Activated CD4-positive, alpha-beta T cell treated with anti-CD3 and anti-CD28 coated beads, Interleukin-2, Interleukin-4, amounts not matched to agents 100 ng/mL and 50 ng/mL, durations not matched to agents 16 hours and 8 hours (primary cell): ENCODE results near the gene XPC.
A peak's percentile ranks its signal among the peaks of the same experiment; 100 is the strongest.

Experiments
- DNase-seq: peaks from one replicate; pipeline ENCODE4 v3.0.0-alpha.2; 2020; ENCODE audit warnings: low spot score

The XPC gene

DNA sequence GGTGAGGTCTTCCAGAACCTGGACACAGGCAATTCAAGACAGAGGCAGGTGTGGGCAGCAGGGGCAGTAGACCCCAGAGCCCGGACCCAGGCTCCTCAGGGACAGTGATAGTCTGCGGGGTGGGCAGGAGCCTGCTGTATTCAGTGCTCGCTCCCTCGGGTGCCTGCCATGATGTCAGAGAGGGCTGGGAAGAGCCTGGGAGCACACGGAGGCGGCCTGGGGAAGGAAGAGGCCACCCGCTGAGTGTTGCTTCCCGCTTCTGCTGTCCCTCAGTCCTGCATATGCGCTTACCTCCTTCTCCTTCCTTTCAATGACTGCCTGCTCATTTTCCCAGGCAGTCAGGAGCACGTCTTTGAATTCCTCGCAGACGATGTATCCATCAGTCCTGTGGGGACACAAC, 30.8 kb downstream of the XPC start:
- DNase-seq, result no peak

DNA sequence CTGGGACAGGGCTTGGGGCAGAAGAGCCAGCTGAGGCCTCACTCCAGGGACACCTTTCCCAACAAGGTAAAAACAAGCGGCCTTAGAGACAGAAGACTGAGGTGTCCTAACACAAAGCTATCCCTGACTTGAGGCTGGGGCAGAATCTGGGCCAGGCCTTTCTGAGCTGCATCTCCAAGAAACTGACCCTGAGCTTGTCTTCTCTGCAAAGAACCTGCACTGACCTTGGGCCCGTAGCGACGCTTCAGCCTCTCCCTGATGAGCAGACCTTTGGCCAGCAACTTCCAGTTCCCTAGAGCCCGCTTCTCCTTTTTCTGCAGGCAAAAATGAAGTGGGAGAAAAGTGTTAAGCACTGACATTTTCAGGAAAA, 31.4 kb downstream of the XPC start:
- DNase-seq, result no peak

DNA sequence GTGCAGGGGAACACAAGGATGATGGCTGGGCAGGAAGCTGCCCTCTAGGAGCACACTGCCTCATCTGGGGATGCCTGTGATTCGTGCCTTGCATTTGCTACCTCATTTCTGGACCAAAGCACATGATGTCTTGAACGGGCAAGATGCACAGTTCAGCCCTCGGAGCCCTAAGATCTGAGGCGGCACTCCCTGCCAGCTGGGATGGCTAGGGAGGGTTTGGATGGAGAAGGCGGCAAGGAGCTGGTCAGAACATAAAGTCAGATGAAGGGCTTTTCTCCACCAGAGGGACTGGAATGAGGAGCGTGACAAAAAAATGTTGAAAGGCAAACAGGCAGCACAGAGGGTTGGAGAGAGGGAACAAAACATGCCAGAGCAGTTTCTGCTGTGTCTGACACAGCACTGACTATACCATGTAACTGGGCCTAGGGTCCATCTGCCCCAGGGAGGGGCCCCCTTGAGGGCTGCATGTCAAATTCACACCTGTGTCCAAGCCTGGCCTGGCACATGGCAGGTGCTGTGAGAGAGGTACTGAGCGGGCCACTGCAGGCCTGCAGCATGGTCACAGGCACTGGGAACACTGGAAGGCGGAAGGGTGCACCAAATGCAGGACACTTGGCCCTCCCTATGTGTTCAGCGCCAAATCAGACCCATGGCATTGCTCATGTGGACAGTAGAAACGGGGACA, 31.9 kb downstream of the XPC start:
- no peak for DNase-seq

DNA sequence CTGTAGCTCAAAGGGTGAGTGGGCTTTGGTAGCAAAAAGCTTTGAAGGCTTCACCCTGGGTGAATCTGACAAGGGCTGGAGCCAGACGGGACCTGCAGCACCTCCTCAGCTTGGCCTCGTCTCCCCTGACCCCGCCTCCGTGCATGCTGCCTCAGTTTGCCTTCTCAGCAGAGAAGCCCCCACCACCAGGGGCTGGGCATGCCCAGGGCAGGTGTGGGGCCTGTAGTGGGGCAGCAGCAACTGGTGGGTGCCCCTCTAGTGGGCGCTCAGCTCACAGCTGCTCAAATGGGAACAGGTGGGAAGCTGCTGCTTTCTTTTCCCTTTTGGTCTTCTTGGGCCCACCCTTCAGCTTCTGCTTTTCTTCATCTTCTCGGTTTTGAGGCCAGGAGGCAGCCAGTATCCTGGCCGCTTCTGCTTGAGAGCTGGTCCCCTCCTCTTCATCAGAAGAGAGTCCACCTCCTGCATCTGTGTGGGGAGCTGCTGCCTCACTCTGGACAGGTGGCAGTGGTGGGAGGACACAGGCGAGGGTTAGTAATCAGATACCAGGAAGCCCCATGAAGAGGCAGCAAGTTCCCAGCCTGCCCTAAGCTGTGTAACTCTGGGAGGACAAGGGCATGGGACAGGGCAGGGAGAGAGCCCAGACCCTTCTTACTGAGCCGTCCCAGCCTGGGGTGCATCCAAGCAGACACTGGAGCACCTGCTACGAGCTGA, 32.6 kb downstream of the XPC start:
- no peak for DNase-seq

DNA sequence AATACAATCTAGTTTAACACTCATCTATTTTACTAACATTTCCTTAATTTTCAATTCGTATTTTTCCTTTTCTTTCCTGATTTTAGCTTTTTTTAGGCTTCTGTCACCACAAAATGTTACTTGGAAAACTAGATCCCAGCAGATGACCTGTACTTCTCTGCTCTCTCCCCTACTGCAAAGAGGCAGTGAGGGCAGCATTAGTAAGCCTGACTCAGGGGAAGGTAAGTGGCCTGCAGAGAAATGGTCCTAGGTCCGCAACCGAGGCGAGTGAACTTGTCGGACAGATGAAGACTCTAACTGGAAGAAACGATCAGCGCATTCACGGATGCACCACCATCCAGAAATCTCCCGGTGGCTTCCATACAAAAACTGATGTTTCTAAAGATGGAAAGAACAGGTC, 33.2 kb downstream of the XPC start:
- DNase-seq, result no peak

DNA sequence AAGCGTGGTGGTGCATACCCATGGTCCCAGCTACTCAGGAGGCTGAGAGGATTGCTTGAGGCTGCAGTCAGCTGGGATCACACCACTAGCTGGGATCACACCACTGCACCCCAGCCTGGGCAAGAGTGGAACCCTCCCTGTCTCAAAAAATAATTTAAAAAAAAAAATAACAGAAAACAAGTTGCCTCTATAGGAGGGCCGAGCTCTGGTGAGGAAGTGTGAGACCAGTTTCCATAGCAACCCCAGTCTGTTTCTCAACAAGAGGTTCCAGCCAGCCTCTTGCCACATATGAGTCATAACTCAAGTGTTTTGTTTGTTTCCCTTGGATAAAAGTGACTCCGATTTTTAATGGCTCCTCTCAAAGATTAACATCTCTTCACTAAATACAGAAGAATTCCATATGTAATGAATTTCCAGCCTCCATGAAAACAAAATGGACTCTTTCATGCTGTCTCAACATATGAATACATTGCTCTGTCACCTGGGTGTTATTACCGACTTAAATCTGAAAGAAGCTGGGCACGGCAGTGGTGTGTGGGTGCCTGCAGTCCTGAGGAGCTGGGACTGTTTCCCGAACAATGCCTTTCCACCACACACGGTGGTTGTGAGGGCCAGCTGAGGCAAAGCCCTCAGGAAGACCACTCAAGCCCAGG, 33.9 kb downstream of the XPC start:
- DNase-seq, result peak; percentile 91

DNA sequence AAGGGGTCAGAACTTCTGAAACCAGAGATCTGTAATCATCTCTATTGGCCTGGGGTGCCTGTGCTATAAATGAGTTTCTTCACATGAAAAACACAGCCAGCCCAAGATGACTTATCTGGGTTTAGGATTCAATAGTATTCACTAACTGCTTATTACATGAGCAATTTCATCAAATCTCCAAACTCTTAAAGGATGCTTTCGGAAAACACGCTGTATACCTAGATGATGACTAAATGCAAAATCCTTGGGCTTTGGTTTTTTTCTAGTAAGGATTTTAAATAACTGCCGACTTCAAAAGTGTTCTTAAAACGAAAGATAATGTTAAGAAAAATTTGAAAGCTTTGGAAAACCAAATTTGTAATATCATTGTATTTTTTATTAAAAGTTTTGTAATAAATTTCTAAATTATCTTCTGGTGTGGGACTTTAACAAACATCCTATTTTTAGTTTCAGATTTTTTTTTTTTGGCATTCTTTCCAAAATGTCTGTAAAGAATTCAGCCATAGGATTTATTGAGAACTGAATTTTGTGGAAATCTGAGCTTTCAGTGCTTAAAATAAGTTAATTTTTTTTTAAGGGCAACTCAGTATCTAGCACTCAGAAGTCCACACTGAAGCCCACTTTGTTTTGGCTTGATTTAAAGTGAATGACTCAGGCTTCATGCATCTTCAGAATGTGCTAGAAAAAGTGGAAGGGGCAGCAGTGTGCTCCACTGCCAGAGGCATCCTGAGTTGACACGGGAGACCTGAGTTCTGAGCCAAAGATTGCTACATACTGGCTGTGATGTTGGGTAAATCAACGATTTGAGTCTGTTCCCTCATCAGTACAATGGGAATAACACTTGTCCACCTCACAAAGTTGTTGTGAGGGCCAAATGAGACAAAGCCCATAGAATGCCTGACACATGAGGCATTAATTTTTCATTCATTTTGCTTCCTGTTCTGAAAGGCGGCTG, 34.9 kb downstream of the XPC start:
- DNase-seq, result no peak

DNA sequence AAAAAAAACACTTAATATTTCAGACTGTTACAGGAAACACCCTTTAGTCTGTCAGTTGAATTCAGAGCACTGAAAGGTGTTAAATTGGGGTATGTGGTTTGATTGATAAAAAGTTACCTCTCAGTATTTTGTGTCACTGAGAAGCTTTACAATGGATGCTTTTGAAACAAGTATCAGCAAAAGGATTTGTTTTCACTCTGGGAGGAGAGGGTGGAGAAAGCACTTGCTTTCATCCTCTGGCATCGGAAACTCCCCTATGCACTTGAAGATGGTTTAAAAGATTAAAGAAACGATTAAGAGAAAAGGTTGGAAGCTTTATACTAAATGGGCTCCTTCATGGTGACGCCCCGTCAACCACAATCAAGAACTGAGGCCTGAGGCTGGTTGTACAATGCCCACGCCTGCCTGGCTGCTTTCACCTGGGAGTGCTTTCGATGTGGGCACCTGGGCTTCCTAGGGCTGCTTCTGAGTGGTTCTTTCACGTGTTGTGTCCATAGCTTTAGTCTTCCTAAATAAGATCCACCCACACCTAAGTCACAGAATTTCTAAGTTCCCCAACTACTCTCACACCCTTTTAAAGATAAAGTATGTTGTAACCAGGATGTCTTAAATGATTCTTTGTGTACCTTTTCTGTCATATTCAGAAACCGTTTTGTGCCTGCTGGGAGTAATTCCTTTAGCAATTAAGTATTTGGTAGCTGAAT, 35.7 kb downstream of the XPC start:
- DNase-seq, result peak; percentile 25

DNA sequence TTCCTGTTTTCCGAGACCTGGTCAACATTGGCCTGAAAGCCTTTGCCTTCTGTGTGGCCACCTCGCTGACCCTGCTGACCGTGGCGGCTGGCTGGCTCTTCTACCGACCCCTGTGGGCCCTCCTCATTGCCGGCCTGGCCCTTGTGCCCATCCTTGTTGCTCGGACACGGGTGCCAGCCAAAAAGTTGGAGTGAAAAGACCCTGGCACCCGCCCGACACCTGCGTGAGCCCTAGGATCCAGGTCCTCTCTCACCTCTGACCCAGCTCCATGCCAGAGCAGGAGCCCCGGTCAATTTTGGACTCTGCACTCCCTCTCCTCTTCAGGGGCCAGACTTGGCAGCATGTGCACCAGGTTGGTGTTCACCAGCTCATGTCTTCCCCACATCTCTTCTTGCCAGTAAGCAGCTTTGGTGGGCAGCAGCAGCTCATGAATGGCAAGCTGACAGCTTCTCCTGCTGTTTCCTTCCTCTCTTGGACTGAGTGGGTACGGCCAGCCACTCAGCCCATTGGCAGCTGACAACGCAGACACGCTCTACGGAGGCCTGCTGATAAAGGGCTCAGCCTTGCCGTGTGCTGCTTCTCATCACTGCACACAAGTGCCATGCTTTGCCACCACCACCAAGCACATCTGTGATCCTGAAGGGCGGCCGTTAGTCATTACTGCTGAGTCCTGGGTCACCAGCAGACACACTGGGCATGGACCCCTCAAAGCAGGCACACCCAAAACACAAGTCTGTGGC, 36.6 kb downstream of the XPC start:
- DNase-seq, result no peak

DNA sequence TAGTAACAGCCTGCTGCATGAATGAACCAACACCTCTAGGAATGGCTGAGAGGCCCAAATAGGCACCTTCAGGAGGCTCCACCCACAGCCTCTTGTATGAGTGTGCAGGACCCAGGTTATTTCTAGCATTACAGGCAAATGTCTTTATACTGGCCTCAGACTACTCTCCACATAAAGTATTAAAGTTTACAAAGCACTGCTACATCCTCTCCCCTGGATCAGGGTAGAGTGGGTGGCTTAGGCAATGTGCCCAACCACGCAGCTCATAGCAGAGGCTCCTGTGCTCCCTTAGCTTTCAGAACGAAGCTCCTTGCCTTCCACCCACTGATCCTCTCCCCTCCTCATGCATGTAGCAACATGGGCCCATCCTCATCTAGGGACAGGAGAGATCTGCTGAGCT, 37.3 kb downstream of the XPC start:
- DNase-seq, result no peak

DNA sequence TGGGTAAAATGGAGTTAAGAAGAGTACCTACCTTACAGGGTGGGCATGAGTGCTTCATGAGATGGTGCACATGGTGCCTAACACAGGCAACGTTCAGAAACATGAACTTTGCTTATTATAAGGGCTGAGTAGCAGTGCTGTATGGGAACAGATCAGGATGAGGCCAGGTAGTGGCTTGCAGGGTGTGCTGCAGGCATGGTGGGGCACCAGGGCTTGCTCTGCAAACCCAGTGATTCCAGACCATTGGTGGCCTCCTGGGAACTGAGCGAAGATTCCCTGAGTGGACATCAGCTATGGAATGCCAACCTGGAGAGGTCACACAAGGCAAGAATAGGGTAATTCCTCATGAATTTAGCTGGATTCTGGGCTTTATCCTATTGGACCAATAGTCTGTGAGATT, 37.7 kb downstream of the XPC start:
- no peak for DNase-seq

DNA sequence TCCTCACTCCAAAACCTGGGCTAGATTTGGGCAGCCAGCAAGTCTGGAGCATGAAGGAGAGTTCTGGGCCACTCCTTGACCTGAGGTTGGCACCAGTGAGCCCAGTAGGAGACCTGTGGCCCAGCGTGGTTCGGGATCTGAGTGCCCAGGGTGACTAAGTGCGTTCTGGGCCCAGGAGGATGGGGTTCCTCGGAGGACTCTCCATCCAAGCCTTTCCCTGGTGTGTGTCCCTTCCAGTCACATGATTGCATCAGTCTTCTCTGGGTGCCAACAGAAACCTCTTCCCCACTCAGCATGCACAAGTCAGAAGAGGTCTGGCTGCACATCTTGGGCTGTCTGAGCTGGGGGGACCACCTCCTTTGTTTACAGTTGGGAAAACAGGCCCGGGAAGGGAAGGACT, 38.6 kb downstream of the XPC start:
- no peak for DNase-seq

DNA sequence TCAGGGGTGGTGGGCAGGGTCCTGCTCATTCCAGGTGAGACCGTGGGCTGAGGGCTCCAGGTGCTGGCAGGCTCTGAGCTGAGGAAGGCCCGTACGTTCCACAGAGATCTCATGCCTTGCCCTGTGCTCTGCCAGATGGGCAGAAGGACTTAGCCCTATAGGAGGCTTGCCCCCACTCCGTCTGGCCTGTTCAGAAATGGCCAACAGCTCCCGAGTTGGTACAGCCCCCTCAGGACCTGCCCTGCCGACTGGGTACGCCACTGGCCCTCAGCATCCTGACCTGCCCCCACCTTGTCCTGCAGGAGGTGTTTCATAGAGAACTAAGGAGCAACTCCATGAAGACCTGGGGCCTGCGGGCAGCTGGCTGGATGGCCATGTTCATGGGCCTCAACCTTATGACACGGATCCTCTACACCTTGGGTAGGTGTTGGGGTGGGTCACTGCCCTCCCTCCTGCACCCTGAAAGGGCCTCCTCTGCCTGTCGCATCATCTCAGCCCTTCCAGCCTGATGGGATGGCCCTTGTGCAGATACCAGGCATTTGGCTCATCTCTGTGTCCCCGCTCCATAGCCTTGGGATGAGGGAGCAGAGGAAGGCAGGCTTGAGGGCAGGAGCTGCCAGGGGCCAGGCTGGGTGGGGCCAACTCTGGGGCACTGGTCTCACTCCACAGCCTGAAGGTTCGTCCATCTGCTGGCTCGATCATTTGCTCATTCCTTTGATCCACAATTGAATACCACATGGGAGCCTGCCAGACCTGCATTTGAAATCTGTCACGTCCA, 39.3 kb downstream of the XPC start:
- no peak for DNase-seq

DNA sequence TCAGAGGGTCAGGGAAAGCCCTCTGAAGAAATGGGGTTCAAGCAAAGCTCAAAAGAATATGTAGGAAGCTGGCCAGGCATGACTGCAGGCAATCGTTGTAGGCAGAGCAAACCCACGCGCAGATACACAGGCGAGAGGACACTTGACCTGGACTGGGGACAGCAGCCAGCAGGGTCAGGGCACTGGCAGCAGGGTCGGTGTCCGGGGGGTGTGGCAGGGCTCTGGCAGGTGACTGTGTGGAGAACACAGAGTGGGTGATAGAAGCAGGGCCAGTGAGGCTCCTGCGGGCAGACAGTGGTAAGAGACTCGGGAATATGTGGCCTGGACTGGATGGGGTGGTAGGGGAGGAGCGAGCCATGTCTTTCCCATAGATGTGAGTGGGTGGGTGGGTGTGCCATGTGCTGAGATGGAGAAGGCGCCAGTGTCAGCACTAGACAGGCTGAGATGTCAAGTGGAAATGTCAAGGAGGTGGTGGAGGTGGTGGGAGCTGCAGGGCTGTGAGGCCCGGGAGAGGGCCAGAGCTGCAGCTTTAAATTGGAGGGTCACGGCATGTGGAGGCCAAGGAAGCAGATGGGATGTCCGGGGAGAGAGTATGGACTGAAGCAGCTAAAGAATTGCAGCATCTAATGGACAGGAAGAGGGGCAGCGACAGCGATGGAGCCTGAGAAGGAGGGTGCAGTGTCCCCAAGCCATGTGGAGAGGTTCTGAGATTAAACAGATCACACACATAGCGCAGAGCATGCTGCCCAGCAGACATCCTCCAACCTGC, 40.1 kb downstream of the XPC start:
- no peak for DNase-seq

DNA sequence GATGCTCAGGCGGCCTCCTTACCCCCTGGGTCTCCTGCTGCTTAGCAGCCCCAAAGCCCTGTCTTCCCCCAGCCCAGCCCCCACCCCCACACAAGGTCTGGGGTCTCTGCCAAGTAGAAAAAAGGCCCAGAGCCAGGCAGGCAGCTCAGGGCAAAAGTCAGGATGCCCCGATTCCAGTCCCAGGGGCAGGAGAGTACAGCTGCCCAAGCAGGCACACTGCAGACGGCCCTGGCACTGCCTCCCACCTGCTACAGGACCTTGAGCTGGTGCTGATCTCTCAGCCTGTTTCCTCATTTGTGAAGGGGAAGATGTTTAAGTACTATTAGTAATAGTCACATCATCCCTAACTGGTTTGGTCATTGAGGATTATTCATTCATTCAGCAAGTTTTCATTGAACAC, 41.0 kb downstream of the XPC start:
- no peak for DNase-seq

DNA sequence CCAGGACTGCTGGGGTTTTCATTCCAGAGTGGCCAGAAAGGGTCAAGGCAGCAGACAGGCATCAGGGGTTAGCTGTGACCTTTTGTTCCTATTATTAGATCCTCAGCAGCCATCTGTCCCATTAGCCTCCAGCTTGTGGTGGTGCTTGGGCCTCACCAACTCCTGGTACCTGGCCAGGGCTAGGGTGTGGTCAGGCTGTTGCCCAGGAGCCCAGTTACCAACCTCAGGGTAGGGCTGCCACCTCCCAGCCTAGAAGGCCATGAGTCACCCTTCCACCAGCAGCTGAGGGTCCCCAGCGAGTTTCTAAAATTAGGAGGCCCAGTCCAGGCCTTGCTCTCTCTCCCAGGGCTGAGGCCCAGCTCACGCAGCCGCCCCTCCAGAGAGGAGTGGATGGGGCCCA, 41.4 kb downstream of the XPC start:
- DNase-seq, result no peak

DNA sequence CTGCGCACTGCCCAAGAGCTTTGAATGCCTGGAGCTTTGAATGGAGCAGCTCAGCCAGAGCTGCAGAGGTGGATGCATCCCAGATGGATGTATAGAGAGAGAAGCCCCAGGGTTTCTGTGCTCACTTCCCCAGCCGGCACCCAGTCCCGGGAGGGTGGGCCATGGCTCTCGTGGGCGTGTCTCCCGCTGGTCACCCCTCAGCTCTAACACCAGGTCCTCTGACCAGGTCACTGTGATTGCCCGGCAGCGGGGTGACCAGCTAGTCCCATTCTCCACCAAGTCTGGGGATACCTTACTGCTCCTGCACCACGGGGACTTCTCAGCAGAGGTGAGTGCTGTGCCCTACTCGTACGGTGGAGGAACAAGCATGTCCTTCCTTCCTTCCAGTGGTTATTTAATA, 42.8 kb downstream of the XPC start:
- DNase-seq, result no peak

DNA sequence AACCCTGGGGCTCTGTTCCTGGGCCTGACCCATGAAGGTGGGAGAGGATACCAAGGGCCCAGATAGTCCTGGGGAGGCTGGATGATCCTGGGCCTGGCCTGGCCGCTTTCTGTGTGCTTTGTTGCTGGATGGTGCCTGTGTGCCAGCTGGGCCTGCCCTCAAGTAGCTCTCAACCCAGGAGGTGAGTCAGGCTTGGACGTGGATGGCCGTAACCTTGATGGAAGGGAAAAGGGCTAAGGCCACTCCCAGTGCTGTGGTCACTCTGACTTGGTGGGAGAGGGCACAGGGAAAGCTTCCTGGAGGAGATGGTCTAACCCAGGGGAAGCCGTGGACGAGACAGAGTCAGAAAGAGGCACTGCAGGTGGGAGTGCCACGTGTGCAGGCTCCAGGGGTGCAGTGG, 44.1 kb downstream of the XPC start:
- no peak for DNase-seq

DNA sequence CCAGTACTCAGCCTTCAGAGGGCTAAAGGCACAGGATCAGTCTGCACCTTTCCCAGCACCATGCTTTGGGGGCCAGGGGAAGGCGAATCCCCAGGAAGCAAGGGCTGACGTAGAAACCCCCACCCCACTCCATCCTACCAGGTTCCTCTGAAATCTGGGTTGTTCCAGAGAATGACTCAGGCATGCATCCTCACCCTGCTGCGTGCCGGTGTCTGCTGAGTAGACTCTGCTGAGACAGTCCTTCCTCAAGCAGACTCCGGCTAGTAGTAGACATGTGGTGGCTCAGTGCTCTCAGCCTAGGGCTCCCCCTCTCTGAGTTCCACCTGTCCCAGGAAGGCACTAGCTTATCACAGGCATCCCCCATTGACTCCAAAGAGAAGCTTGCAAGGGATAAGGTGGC, 44.5 kb downstream of the XPC start:
- no peak for DNase-seq
